ENCODE measurements around the gene TAP2.

GRCh38 chr6:32886681-32887383 is 48.3 kb upstream of the TAP2 start:
- TF ChIP-seq CTCF (IDR thresholded peaks at IDR 0.05; ENCODE audit: low read length) (no peak), EZH2 (IDR thresholded peaks at IDR 0.05; ENCODE audit: borderline replicate concordance, low read length) (no peak)

Measured in OCI-LY1 (cell line).